Subcutaneous abdominal adipose tissue (tissue), 5 donors: Measurements from ENCODE around the gene CHD9NB.
"Not testable (repeated sequence)": the region's sequence is repeated elsewhere in the genome, so short reads cannot be mapped to it uniquely, and the experiment has no call there.

Experiments
- H3K27ac ChIP-seq: one replicate; pipeline ENCODE4 v1.7.0; 2013; ENCODE audit warnings: low read depth, mild to moderate bottlenecking, inconsistent platforms, low read length, moderate library complexity
- H3K27me3 ChIP-seq, 5 donors: one replicate each; pipeline ENCODE4 v1.7.0; 2013; ENCODE audit warnings: low read length in 5 of 5, inconsistent platforms in 1 of 5; ENCODE audit not compliant: control insufficient read depth in 5 of 5, insufficient read depth in 4 of 5
- H3K36me3 ChIP-seq, 5 donors: one replicate each; pipeline ENCODE4 v1.7.0; 2013; ENCODE audit warnings: low read length in 5 of 5; ENCODE audit not compliant: control insufficient read depth in 5 of 5, insufficient read depth in 5 of 5
- H3K4me1 ChIP-seq, 5 donors: one replicate each; pipeline ENCODE4 v1.7.0; 2013; ENCODE audit warnings: low read length in 5 of 5, mild to moderate bottlenecking in 3 of 5, moderate library complexity in 1 of 5; ENCODE audit not compliant: control insufficient read depth in 5 of 5, insufficient read depth in 5 of 5
- H3K4me3 ChIP-seq, 5 donors: one replicate each; pipeline ENCODE4 v1.7.0; 2013; ENCODE audit warnings: low read length in 5 of 5, low read depth in 1 of 5
- H3K9ac ChIP-seq, 5 donors: one replicate each; pipeline ENCODE4 v1.7.0; 2013; ENCODE audit warnings: low read length in 5 of 5, mild to moderate bottlenecking in 4 of 5, moderate library complexity in 3 of 5
- H3K9me3 ChIP-seq, 5 donors: one replicate each; pipeline ENCODE4 v1.7.0; 2013; ENCODE audit warnings: low read length in 5 of 5; ENCODE audit not compliant: control insufficient read depth in 5 of 5
- donor health status: healthy.
- donor health status: healthy.
- donor health status: healthy.
- donor health status: healthy.
- donor health status: healthy.

The CHD9NB gene

GRCh38 chr16:53058882-53059281 lies 6.2 kb upstream of the CHD9NB start:
- Histone ChIP-seq H3K4me3 (no peak overlapping the region), H3K27ac (peak overlapping the region; percentile 37), H3K9ac (no peak overlapping the region), H3K9me3 (no peaks in the 10 kb centered on the region), H3K27me3 (no peaks in the 10 kb centered on the region), H3K4me1 (peaks cover 7 to 63% (median 53%) of the 10 kb centered on the region in 5 donors), H3K36me3 (no peaks in the 10 kb centered on the region)

- Histone ChIP-seq H3K4me1 (peaks cover 7 to 63% (median 52%) of the 10 kb centered on the region in 5 donors), H3K9me3 (no peaks in the 10 kb centered on the region), H3K36me3 (no peaks in the 10 kb centered on the region), H3K27me3 (no peaks in the 10 kb centered on the region), H3K27ac (peak overlapping the region; percentile 37), H3K9ac (no peak overlapping the region), H3K4me3 (no peak overlapping the region)
Measured at GRCh38 chr16:53058441-53058840, 5.7 kb upstream of the CHD9NB start.

GRCh38 chr16:53057658-53058057 lies 5.0 kb upstream of the CHD9NB start:
- peaks cover 7 to 60% (median 54%) of the 10 kb centered on the region in 5 donors for H3K4me1 ChIP-seq
- H3K27me3 ChIP-seq, result no peaks in the 10 kb centered on the region
- no peak overlapping the region for H3K4me3 ChIP-seq
- no peaks in the 10 kb centered on the region for H3K9me3 ChIP-seq
- H3K36me3 ChIP-seq, result no peaks in the 10 kb centered on the region
- H3K27ac ChIP-seq, result no peak overlapping the region
- H3K9ac ChIP-seq, result no peak overlapping the region

GRCh38 chr16:53056392-53056881 lies 3.7 kb upstream of the CHD9NB start:
- peak overlapping the region in 4 of 5 donors; percentile 28 to 88 (median 80) for H3K9ac ChIP-seq
- H3K27ac ChIP-seq, result peak overlapping the region; percentile 82
- peak overlapping the region; percentile 74 to 85 (median 77) for H3K4me3 ChIP-seq
- H3K36me3 ChIP-seq, result no peaks in the 10 kb centered on the region
- no peaks in the 10 kb centered on the region for H3K27me3 ChIP-seq
- peaks cover 5 to 49% (median 47%) of the 10 kb centered on the region in 5 donors for H3K4me1 ChIP-seq
- H3K9me3 ChIP-seq, result no peaks in the 10 kb centered on the region

- Histone ChIP-seq H3K27me3 (no peaks in the 10 kb centered on the region), H3K4me1 (peaks cover 4 to 48% (median 43%) of the 10 kb centered on the region in 5 donors), H3K27ac (peak overlapping the region; percentile 82)
Measured at GRCh38 chr16:53055541-53056391, 3.1 kb upstream of the CHD9NB start.

GRCh38 chr16:53054670-53055485 lies 2.2 kb upstream of the CHD9NB start, which contains the start of gene CHD9:
CHD9 (plus strand) TSS chr16:53054991; CDS start chr16:53156090, 101,099 bp downstream.
- Histone ChIP-seq H3K9me3 (no peaks in the 10 kb centered on the region), H3K27me3 (no peaks in the 10 kb centered on the region), H3K27ac (peak within 1 kb of the TSS; percentile 82), H3K4me3 (peak within 1 kb of the TSS; percentile 74 to 85 (median 77)), H3K36me3 (no peaks in the 10 kb centered on the region), H3K4me1 (peaks cover 4 to 48% (median 43%) of the 10 kb centered on the region in 5 donors), H3K9ac (peak within 1 kb of the TSS; percentile 7 to 88 (median 75))

More at GRCh38 chr16:53055541-53056391, 3.1 kb upstream of the CHD9NB start:
- Histone ChIP-seq H3K36me3 (no peaks in the 10 kb centered on the region), H3K4me3 (peak overlapping the region; percentile 74 to 85 (median 77)), H3K9me3 (no peaks in the 10 kb centered on the region), H3K9ac (peak overlapping the region; percentile 28 to 88 (median 75))

- peak overlapping the region; percentile 69 to 85 (median 77) for H3K4me3 ChIP-seq
- H3K27ac ChIP-seq, result peak overlapping the region; percentile 82
- H3K4me1 ChIP-seq, result peaks cover 4 to 48% (median 43%) of the 10 kb centered on the region in 5 donors
- no peaks in the 10 kb centered on the region for H3K36me3 ChIP-seq
- H3K9ac ChIP-seq, result peak overlapping the region in 4 of 5 donors; percentile 74 to 88 (median 80)
- H3K27me3 ChIP-seq, result no peaks in the 10 kb centered on the region
- H3K9me3 ChIP-seq, result no peaks in the 10 kb centered on the region
Measured at GRCh38 chr16:53053967-53054669, 1.4 kb upstream of the CHD9NB start.

GRCh38 chr16:53051255-53051654 lies 1.4 kb downstream of the CHD9NB start:
- peaks cover 1 to 26% (median 22%) of the 10 kb centered on the region in 5 donors for H3K4me1 ChIP-seq
- not testable (repeated sequence) for H3K9me3 ChIP-seq, H3K4me3 ChIP-seq, H3K27me3 ChIP-seq, H3K9ac ChIP-seq, H3K27ac ChIP-seq, H3K36me3 ChIP-seq

- Histone ChIP-seq H3K4me1 (peaks cover 0 to 19% (median 11%) of the 10 kb centered on the region in 5 donors), H3K4me3 (no peak overlapping the region), H3K36me3 (no peaks in the 10 kb centered on the region), H3K9ac (no peak overlapping the region), H3K9me3 (no peaks in the 10 kb centered on the region), H3K27ac (no peak overlapping the region), H3K27me3 (no peaks in the 10 kb centered on the region)
Measured at GRCh38 chr16:53048139-53048915, 4.4 kb downstream of the CHD9NB start.
